MM.1S (cell line): ENCODE measurements around the gene POC1B.

Experiments used
- DNase-seq: peaks from one replicate; pipeline ENCODE4 v3.0.0-alpha.2; 2015
- H2AFZ ChIP-seq: fragments of 300-600 bp; sonication (generic); 2 replicates; pipeline ENCODE4 v1.6.0; 2016; ENCODE audit warnings: antibody characterized with exemption, low read length
- H3F3A ChIP-seq: fragments of 300-600 bp; sonication (generic); 2 replicates; pipeline ENCODE4 v1.6.1; 2016; ENCODE audit warnings: mild to moderate bottlenecking, antibody characterized with exemption, low read length, moderate library complexity, mixed read lengths; ENCODE audit not compliant: insufficient read depth
- H3K27ac ChIP-seq: fragments of 300-600 bp; sonication (generic); 2 replicates; pipeline ENCODE4 v1.5.1; 2016; ENCODE audit warnings: mild to moderate bottlenecking, low read length
- H3K27me3 ChIP-seq: fragments of 300-600 bp; sonication (generic); replicated peaks from 2 replicates; pipeline ENCODE4 v1.6.0; 2016; ENCODE audit warnings: low read length; ENCODE audit not compliant: insufficient read depth
- H3K36me3 ChIP-seq: fragments of 300-600 bp; sonication (generic); replicated peaks from 2 replicates; pipeline ENCODE4 v1.6.1; 2016; ENCODE audit warnings: mild to moderate bottlenecking, low read length, mixed read lengths; ENCODE audit not compliant: insufficient read depth
- H3K4me1 ChIP-seq: fragments of 300-600 bp; sonication (generic); 2 replicates; pipeline ENCODE4 v1.6.1; 2016; ENCODE audit warnings: low read length, mixed read lengths
- H3K4me2 ChIP-seq: fragments of 300-600 bp; sonication (generic); 2 replicates; pipeline ENCODE4 v1.6.0; 2016; ENCODE audit warnings: low read depth, low read length
- H3K4me3 ChIP-seq: fragments of 300-600 bp; sonication (generic); 2 replicates; pipeline ENCODE4 v1.5.1; 2016; ENCODE audit warnings: low read length, mixed read lengths
- H3K79me2 ChIP-seq: fragments of 300-600 bp; sonication (generic); 2 replicates; pipeline ENCODE4 v1.6.1; 2016; ENCODE audit warnings: mixed run types, low read length, mixed read lengths
- H3K9ac ChIP-seq: fragments of 300-600 bp; sonication (generic); 2 replicates; pipeline ENCODE4 v1.6.1; 2016; ENCODE audit warnings: low read length, mixed read lengths
- H3K9me2 ChIP-seq: fragments of 300-600 bp; sonication (generic); replicated peaks from 2 replicates; pipeline ENCODE4 v1.6.1; 2016; ENCODE audit warnings: mild to moderate bottlenecking, low read length, mixed read lengths; ENCODE audit not compliant: insufficient read depth
- H3K9me3 ChIP-seq: fragments of 300-600 bp; sonication (generic); replicated peaks from 2 replicates; pipeline ENCODE4 v1.6.1; 2016; ENCODE audit warnings: mild to moderate bottlenecking, low read length, mixed read lengths; ENCODE audit not compliant: insufficient read depth
- H4K20me1 ChIP-seq: fragments of 300-600 bp; sonication (generic); 2 replicates; pipeline ENCODE4 v1.6.1; 2016; ENCODE audit warnings: mild to moderate bottlenecking, low read length, moderate library complexity, mixed read lengths; ENCODE audit not compliant: insufficient read depth
- EZH2 ChIP-seq: fragments of 300-600 bp; sonication (generic); optimal IDR thresholded peaks from 2 replicates; pipeline ENCODE3; 2017; ENCODE audit warnings: low read depth, mild to moderate bottlenecking, antibody characterized with exemption, low read length, mixed read lengths
- EZH2phosphoT487 ChIP-seq: fragments of 300-600 bp; sonication (generic); IDR thresholded peaks from 2 replicates; pipeline ENCODE4 v1.6.1; 2018; ENCODE audit warnings: antibody characterized with exemption, low read length
- TF ChIP-seq, protein P1 (sequence below): fragments of 300-600 bp; sonication (generic); IDR thresholded peaks from 2 replicates; pipeline ENCODE4 v1.5.1; 2016; ENCODE audit warnings: antibody characterized with exemption, low read length, mixed read lengths

The POC1B gene

DNA sequence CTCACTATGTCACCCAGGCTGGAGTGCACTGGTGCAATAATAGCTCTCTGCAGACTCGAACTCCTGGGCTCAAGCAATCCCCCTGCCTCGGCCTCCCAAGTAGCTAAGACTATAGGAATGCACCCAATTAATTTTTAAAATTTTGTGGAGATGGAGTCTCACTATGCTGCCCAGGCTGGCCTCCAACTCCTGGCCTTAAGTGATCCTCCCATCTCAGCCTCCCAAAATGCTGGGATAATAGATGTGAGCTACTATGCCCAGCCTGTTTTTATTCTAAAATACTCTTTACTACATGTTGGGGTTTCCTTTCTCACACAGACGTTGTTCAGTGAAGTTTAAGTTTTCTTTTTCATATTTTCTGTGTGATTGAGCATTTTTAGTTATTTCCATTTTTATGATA, 112.6 kb downstream of the POC1B start:
- Histone ChIP-seq H3K36me3 (no peaks in the 10 kb centered on the region), H3F3A (no peaks in the 10 kb centered on the region), H3K27ac (no peak overlapping the region), H3K79me2 (no peaks in the 10 kb centered on the region), H4K20me1 (no peaks in the 10 kb centered on the region), H3K4me3 (no peak overlapping the region), H3K4me2 (no peak overlapping the region), H3K27me3 (no peaks in the 10 kb centered on the region), H3K9me3 (no peaks in the 10 kb centered on the region), H2AFZ (no peak overlapping the region), H3K4me1 (no peaks in the 10 kb centered on the region), H3K9me2 (no peaks in the 10 kb centered on the region), H3K9ac (no peak overlapping the region)
- TF ChIP-seq, protein P1, sequence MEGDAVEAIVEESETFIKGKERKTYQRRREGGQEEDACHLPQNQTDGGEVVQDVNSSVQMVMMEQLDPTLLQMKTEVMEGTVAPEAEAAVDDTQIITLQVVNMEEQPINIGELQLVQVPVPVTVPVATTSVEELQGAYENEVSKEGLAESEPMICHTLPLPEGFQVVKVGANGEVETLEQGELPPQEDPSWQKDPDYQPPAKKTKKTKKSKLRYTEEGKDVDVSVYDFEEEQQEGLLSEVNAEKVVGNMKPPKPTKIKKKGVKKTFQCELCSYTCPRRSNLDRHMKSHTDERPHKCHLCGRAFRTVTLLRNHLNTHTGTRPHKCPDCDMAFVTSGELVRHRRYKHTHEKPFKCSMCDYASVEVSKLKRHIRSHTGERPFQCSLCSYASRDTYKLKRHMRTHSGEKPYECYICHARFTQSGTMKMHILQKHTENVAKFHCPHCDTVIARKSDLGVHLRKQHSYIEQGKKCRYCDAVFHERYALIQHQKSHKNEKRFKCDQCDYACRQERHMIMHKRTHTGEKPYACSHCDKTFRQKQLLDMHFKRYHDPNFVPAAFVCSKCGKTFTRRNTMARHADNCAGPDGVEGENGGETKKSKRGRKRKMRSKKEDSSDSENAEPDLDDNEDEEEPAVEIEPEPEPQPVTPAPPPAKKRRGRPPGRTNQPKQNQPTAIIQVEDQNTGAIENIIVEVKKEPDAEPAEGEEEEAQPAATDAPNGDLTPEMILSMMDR: no peak
- no peak for TF ChIP-seq EZH2phosphoT487
- no peak for TF ChIP-seq EZH2
- DNase-seq: no peak

DNA sequence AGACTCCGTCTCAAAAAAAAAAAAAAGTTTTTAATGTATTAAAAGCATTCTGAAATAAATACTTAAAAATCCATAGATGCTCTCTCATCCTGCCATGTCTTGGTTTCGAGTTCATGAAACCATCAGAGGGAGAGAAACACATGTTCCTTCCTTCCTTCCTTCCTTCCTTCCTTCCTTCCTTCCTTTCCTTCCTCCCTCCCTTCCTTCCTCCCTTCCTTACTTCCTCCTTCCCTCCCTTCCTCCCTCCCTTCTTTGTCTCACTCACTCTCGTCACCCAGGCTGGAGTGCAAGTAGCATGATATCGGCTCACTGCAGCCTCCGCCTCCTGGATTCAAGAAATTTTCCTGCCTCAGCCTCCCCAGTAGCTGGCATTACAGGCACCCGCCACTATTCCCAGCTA, 113.2 kb downstream of the POC1B start:
- TF ChIP-seq EZH2phosphoT487: no peak
- TF ChIP-seq, protein P1: no peak
- TF ChIP-seq EZH2: no peak
- Histone ChIP-seq H3K36me3 (no peaks in the 10 kb centered on the region), H3K4me2 (no peak overlapping the region), H3K9me2 (no peaks in the 10 kb centered on the region), H3F3A (no peaks in the 10 kb centered on the region), H3K9ac (no peak overlapping the region), H3K4me3 (no peak overlapping the region), H4K20me1 (no peaks in the 10 kb centered on the region), H3K9me3 (no peaks in the 10 kb centered on the region), H3K79me2 (no peaks in the 10 kb centered on the region), H3K27me3 (no peaks in the 10 kb centered on the region), H3K27ac (no peak overlapping the region), H3K4me1 (no peaks in the 10 kb centered on the region), H2AFZ (no peak overlapping the region)
- no peak for DNase-seq

DNA sequence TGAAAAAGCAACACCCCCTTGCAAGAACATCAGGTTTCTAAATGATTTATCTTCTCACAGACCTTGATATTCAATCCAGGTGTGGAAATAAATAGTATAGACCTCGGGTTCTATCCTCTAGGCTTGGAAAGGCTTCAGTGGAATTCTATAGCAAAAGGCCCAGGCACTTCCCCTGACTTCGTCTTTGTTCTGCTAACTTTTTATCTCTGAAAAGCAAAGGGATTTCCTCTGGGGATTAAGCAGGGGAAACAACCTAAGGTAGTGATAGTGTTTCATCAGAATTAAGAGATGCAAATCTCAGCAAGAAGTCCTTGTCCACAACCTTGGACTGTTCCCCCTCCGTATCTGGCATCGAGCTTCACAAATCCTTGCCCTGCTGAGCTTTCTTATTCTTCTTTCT, 114.0 kb downstream of the POC1B start:
- H3K9ac ChIP-seq: no peak overlapping the region
- H3K4me2 ChIP-seq: no peak overlapping the region
- no peaks in the 10 kb centered on the region for H3K9me2 ChIP-seq
- H3K4me1 ChIP-seq: no peaks in the 10 kb centered on the region
- no peak overlapping the region for H2AFZ ChIP-seq
- H3K36me3 ChIP-seq: no peaks in the 10 kb centered on the region
- H3K4me3 ChIP-seq: no peak overlapping the region
- H3K9me3 ChIP-seq: no peaks in the 10 kb centered on the region
- H4K20me1 ChIP-seq: no peaks in the 10 kb centered on the region
- no peaks in the 10 kb centered on the region for H3K27me3 ChIP-seq
- TF ChIP-seq EZH2phosphoT487 (no peak), EZH2 (no peak)
- TF ChIP-seq, protein P1: no peak
- H3K27ac ChIP-seq: no peak overlapping the region
- no peaks in the 10 kb centered on the region for H3K79me2 ChIP-seq
- no peaks in the 10 kb centered on the region for H3F3A ChIP-seq
- DNase-seq: no peak

DNA sequence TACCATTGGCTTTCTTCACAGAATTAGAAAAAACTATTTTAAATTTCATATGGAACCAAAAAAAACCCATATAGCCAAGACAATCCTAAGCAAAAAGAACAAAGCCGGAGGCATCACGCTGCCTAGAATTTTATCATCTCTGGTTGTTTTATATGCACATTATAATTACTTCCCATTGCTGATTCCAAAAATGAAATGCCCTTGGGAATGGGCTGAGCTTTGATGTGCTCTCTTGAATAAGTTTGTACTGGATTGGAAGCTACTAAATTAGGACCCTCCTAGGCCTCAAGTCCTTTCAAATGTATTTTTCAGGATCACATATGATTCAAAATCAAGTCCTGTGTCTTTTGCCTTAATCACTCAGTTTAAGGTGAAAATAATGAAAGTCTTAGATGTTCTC, 114.6 kb downstream of the POC1B start:
- no peak overlapping the region for H3K9ac ChIP-seq
- TF ChIP-seq, protein P1: no peak
- TF ChIP-seq EZH2phosphoT487 (no peak), EZH2 (no peak)

More for the DNA sequence above, 114.6 kb downstream of the POC1B start:
- DNase-seq: no peak
- Histone ChIP-seq H3K4me2 (no peak overlapping the region), H3K4me1 (no peaks in the 10 kb centered on the region), H3K27ac (no peak overlapping the region), H3K9me3 (no peaks in the 10 kb centered on the region), H3K27me3 (no peaks in the 10 kb centered on the region), H3K79me2 (no peaks in the 10 kb centered on the region), H3K36me3 (no peaks in the 10 kb centered on the region), H3K4me3 (no peak overlapping the region), H3F3A (no peaks in the 10 kb centered on the region), H2AFZ (no peak overlapping the region), H3K9me2 (no peaks in the 10 kb centered on the region), H4K20me1 (no peaks in the 10 kb centered on the region)
